ENCODE measurements around the gene MED28. TPM values are rescaled to one million over a fixed set of nuclear protein-coding genes. Genes with fewer than 3 reads are reported as not detected.

The MED28 gene
- total and polyA plus RNA-seq, 10 of the 15 experiments (the other 5 are each of a cell fraction or from before 2014, with no cell fraction given): 19.9 to 77.4 (median 52.0) TPM

GRCh38 chr4:17662694-17663093 is 48.3 kb downstream of the MED28 start (continued):
- TF ChIP-seq USF2 (IDR thresholded peaks at IDR 0.05; ENCODE audit: borderline replicate concordance, low read depth, low read length): no peak
- no peak for TF ChIP-seq E2F8 (IDR thresholded peaks at IDR 0.05; ENCODE audit: low read depth, partially characterized antibody)
- TF ChIP-seq CREB1 (IDR thresholded peaks at IDR 0.05; ENCODE audit: low read depth): no peak
- TF ChIP-seq BRCA1 (IDR thresholded peaks at IDR 0.05; ENCODE audit: low read depth, low read length): no peak
- no peak for TF ChIP-seq IRF5 (IDR thresholded peaks at IDR 0.05; ENCODE audit: borderline replicate concordance)
- no peak for TF ChIP-seq CBFB (IDR thresholded peaks at IDR 0.05; ENCODE audit: low read depth)
- no peak for TF ChIP-seq CREM (IDR thresholded peaks at IDR 0.05; ENCODE audit: low read depth)
- no peak for TF ChIP-seq SREBF1 (IDR thresholded peaks at IDR 0.05; ENCODE audit: low read length)
- TF ChIP-seq PAX5 (IDR thresholded peaks at IDR 0.05; ENCODE audit: borderline replicate concordance, low read depth, low read length): no peak
- TF ChIP-seq ZNF687 (IDR thresholded peaks at IDR 0.05): no peak
- no peak for TF ChIP-seq ZNF24 (IDR thresholded peaks at IDR 0.05)

Data from GM12878 (cell line).